DMS79 (cell line): ENCODE results near the gene TRAPPC2.

ENCODE experiments used
- DNase-seq: peaks from one replicate; lab custom pipeline; 2025; lab: John Stamatoyannopoulos, UW

TRAPPC2 gene

GRCh38 chrX:13734278-13735172 lies at the start of gene TRAPPC2, which contains the start of gene OFD1:
Gene TRAPPC2 (minus strand): TSS chrX:13734620. CDS start chrX:13719963, 14,657 bp downstream.
Gene OFD1 (plus strand): TSS chrX:13734748. CDS start chrX:13735072, 324 bp downstream.
- peak; percentile 82 for DNase-seq

GRCh38 chrX:13780868-13781427 lies 46.5 kb upstream of the TRAPPC2 start:
- DNase-seq, result no peak

GRCh38 chrX:13778916-13779315 lies 44.5 kb upstream of the TRAPPC2 start:
- DNase-seq, result no peak

- DNase-seq, result no peak
Measured at GRCh38 chrX:13776387-13776786, 42.0 kb upstream of the TRAPPC2 start.

- no peak for DNase-seq
Measured at GRCh38 chrX:13775837-13776236, 41.4 kb upstream of the TRAPPC2 start.

GRCh38 chrX:13774696-13775095 lies 40.3 kb upstream of the TRAPPC2 start:
- DNase-seq, result no peak

- DNase-seq, result peak; percentile 23
Measured at GRCh38 chrX:13770013-13770535, 35.7 kb upstream of the TRAPPC2 start.

GRCh38 chrX:13768939-13769338 lies 34.5 kb upstream of the TRAPPC2 start:
- no peak for DNase-seq

GRCh38 chrX:13764765-13765164 lies 30.3 kb upstream of the TRAPPC2 start:
- DNase-seq, result no peak

GRCh38 chrX:13764281-13764680 lies 29.9 kb upstream of the TRAPPC2 start:
- no peak for DNase-seq

- DNase-seq, result no peak
Measured at GRCh38 chrX:13763489-13763888, 29.1 kb upstream of the TRAPPC2 start.

- DNase-seq, result no peak
Measured at GRCh38 chrX:13761606-13762414, 27.4 kb upstream of the TRAPPC2 start.

- no peak for DNase-seq
Measured at GRCh38 chrX:13760426-13760825, 26.0 kb upstream of the TRAPPC2 start.

- DNase-seq, result no peak
Measured at GRCh38 chrX:13759152-13759718, 24.8 kb upstream of the TRAPPC2 start.

- DNase-seq, result no peak
Measured at GRCh38 chrX:13756381-13756780, 22.0 kb upstream of the TRAPPC2 start.

- no peak for DNase-seq
Measured at GRCh38 chrX:13755254-13755653, 20.8 kb upstream of the TRAPPC2 start.

- no peak for DNase-seq
Measured at GRCh38 chrX:13754765-13755164, 20.3 kb upstream of the TRAPPC2 start.

- DNase-seq, result no peak
Measured at GRCh38 chrX:13752646-13753045, 18.2 kb upstream of the TRAPPC2 start.

- no peak for DNase-seq
Measured at GRCh38 chrX:13752141-13752540, 17.7 kb upstream of the TRAPPC2 start.

- DNase-seq, result no peak
Measured at GRCh38 chrX:13750812-13751211, 16.4 kb upstream of the TRAPPC2 start.

- DNase-seq, result no peak
Measured at GRCh38 chrX:13750204-13750603, 15.8 kb upstream of the TRAPPC2 start.

GRCh38 chrX:13748486-13748885 lies 14.1 kb upstream of the TRAPPC2 start:
- DNase-seq, result no peak
